Suprapubic skin (tissue), 4 donors: ENCODE data around the gene TBXAS1. TPM values are rescaled to one million over a fixed set of nuclear protein-coding genes. Genes with fewer than 3 reads are reported as not detected.
"Not testable (repeated sequence)": the region's sequence is repeated elsewhere in the genome, so short reads cannot be mapped to it uniquely, and the experiment has no call there.

Source experiments
- DNase-seq, 2 donors: peaks; one replicate each; pipeline ENCODE4 v3.0.0-alpha.2; 2019; ENCODE audit warnings: low spot score in 2 of 2
- H3K27ac ChIP-seq: fragments of 200-600 bp; sonication (generic); one replicate; pipeline ENCODE4 v1.5.1; 2019
- H3K27me3 ChIP-seq: fragments of 200-600 bp; sonication (generic); one replicate; pipeline ENCODE4 v1.5.1; 2019
- H3K36me3 ChIP-seq: fragments of 200-600 bp; sonication (generic); one replicate; pipeline ENCODE4 v1.5.1; 2019
- H3K4me1 ChIP-seq: fragments of 200-600 bp; sonication (generic); one replicate; pipeline ENCODE4 v1.5.1; 2019
- H3K4me3 ChIP-seq: fragments of 200-600 bp; sonication (generic); one replicate; pipeline ENCODE4 v1.5.1; 2019; ENCODE audit warnings: mild to moderate bottlenecking
- H3K9me3 ChIP-seq: fragments of 200-600 bp; sonication (generic); one replicate; pipeline ENCODE4 v1.5.1; 2019
- EP300 ChIP-seq: sonication (generic); formaldehyde crosslinking; IDR thresholded peaks from one replicate; pipeline ENCODE4 v1.6.1; 2017; ENCODE audit warnings: antibody characterized with exemption
- POLR2A ChIP-seq, 2 donors: fragments of 450-650 bp; IDR thresholded peaks; one replicate each; pipeline ENCODE4 v1.6.1; 2017; ENCODE audit warnings: antibody characterized with exemption in 2 of 2, mild to moderate bottlenecking in 2 of 2, moderate library complexity in 2 of 2
- POLR2AphosphoS5 ChIP-seq, 3 donors: sonication (generic); formaldehyde crosslinking; IDR thresholded peaks; one replicate each; pipeline ENCODE4 v1.6.1; 2017; ENCODE audit warnings: antibody characterized with exemption in 3 of 3
- WGBS: methylation state at CpG from one replicate; pipeline ENCODE4 v1.1.5; 2018; 5-methylcytosine and 5-hydroxymethylcytosine counted together
- total RNA-seq, 4 donors: library from RNA; depleted of rRNA; stranded (reverse); fragments of >200 nt; gene quantifications; one replicate each; pipeline ENCODE4 v1.1.0, GENCODE V29; 2016
- TF ChIP-seq, protein P1 (sequence below), 2 donors: fragments of 200-600 bp in 1 of 2; fragments of 450-650 bp in 1 of 2; sonication (generic) in 1 of 2; IDR thresholded peaks; one replicate each; pipeline ENCODE4 v1.5.1; 2016 to 2019; ENCODE audit warnings: antibody characterized with exemption in 2 of 2, mild to moderate bottlenecking in 1 of 2, moderate library complexity in 1 of 2

The TBXAS1 gene
- total RNA-seq, 4 donors from 2014 or later: 1.4 to 2.4 (median 2.1) TPM

DNA sequence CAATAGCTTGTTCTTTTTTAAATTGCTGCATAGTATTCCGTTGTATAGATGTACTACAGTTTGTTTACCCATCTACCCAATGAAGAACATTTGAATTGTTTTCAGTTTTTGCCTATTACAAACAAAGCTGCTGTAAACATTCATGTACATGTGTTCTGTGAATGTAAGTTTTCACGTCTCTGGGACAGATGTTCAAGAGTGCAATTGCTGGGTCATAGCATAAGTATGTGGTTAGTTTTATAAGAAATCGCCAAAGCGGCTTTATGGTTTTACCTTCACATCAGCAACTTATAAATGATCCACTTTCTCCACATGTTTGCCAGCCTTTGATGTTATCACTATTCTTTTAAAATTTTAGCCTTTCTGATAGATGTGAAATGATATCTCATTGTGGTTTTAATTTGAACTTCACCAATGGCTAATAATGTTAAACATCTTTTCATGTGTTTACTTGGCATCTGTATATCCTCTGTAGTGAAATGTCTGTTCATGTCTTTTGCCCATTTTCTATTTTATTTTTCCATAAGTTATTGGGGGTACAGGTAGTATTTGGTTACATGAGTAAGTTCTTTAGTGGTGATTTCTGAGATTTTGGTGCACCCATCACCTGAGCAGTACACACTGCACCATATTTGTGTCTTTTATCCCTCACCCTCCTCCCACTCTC lies 73.5 kb downstream of the TBXAS1 start:
- Histone ChIP-seq H3K36me3 (no peaks in the 10 kb centered on the region), H3K4me3 (no peak overlapping the region), H3K9me3 (peaks cover 6% of the 10 kb centered on the region), H3K27ac (no peak overlapping the region), H3K27me3 (no peaks in the 10 kb centered on the region), H3K4me1 (no peaks in the 10 kb centered on the region)
- 85% methylated on average over 4 of the region's 4 CpGs for WGBS
- TF ChIP-seq POLR2A (IDR thresholded peaks at IDR 0.05): no peak
- TF ChIP-seq EP300: no peak
- TF ChIP-seq, protein P1, sequence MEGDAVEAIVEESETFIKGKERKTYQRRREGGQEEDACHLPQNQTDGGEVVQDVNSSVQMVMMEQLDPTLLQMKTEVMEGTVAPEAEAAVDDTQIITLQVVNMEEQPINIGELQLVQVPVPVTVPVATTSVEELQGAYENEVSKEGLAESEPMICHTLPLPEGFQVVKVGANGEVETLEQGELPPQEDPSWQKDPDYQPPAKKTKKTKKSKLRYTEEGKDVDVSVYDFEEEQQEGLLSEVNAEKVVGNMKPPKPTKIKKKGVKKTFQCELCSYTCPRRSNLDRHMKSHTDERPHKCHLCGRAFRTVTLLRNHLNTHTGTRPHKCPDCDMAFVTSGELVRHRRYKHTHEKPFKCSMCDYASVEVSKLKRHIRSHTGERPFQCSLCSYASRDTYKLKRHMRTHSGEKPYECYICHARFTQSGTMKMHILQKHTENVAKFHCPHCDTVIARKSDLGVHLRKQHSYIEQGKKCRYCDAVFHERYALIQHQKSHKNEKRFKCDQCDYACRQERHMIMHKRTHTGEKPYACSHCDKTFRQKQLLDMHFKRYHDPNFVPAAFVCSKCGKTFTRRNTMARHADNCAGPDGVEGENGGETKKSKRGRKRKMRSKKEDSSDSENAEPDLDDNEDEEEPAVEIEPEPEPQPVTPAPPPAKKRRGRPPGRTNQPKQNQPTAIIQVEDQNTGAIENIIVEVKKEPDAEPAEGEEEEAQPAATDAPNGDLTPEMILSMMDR (IDR thresholded peaks at IDR 0.05): no peak
- no peak for TF ChIP-seq POLR2AphosphoS5 (IDR thresholded peaks at IDR 0.05)
- no peak for DNase-seq

DNA sequence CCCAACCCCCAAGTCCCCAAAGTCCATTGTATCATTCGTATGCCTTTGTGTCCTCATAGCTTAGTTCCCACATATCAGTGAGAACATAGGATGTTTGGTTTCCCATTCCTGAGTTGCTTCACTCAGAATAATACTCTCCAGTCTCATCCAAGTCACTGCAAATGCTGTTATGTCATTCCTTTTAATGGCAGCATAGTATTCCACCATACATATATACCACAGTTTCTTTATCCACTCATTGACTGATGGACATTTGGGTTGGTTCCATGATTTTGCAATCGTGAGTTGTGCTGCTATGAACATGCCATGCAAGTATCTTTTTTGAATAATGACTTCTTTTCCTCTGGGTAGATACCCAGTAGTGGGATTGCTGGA lies 74.0 kb downstream of the TBXAS1 start:
- H3K4me1 ChIP-seq, H3K4me3 ChIP-seq, H3K9me3 ChIP-seq, H3K36me3 ChIP-seq, H3K27me3 ChIP-seq, DNase-seq, H3K27ac ChIP-seq: not testable (repeated sequence)
- WGBS: 78% methylated on average over 2 of the region's 2 CpGs

DNA sequence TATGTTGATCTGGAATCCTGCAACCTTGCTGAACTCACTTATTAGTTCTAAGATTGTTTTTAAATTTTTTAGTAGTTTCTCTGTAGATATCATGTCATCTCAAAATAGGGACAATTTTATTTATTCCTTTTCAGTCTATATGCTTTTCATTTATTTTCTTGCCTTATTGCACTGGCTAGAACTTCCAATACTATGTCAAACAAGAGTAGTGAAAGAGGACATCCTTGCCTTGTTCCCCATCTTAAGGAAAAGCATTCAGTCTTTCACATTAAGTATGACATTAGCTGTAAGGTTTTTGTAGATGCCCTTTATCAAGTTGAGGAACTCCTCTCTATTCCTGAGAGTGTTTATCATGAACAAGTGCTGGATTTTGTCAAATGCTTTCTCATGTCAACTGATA lies 77.8 kb downstream of the TBXAS1 start:
- H3K4me1 ChIP-seq: no peaks in the 10 kb centered on the region
- H3K9me3 ChIP-seq: peaks cover 6% of the 10 kb centered on the region
- no peak overlapping the region for H3K27ac ChIP-seq
- no peak for DNase-seq
- H3K36me3 ChIP-seq: no peaks in the 10 kb centered on the region
- no peaks in the 10 kb centered on the region for H3K27me3 ChIP-seq
- TF ChIP-seq POLR2AphosphoS5 (IDR thresholded peaks at IDR 0.05) (no peak), EP300 (no peak), POLR2A (IDR thresholded peaks at IDR 0.05) (no peak)
- TF ChIP-seq, protein P1 (IDR thresholded peaks at IDR 0.05): no peak
- no peak overlapping the region for H3K4me3 ChIP-seq

DNA sequence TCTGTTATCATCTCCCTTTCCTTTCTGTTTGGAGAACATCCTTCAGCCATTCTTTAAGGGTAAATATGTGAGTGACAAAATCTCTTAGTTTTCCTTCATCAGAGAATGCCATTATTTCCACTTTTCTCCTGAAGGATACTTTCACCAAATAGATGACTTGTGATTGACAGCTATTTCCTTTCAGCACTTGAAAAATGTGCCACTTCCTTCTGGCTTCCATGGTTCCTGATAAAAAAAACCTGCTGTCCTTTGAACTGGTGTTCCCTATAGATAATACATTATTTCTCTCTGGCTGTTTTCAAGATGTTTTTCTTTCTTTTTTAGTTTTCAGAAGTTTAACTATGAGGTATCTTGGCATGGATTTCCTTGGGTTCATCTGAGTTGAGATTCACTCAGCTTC lies 79.7 kb downstream of the TBXAS1 start:
- H3K9me3 ChIP-seq: peaks cover 3% of the 10 kb centered on the region
- H3K4me1 ChIP-seq: peaks cover 4% of the 10 kb centered on the region
- TF ChIP-seq POLR2A (IDR thresholded peaks at IDR 0.05): no peak
- TF ChIP-seq, protein P1 (IDR thresholded peaks at IDR 0.05): no peak
- TF ChIP-seq POLR2AphosphoS5 (IDR thresholded peaks at IDR 0.05): no peak
- TF ChIP-seq EP300: no peak
- H3K27me3 ChIP-seq: no peaks in the 10 kb centered on the region
- H3K36me3 ChIP-seq: no peaks in the 10 kb centered on the region
- H3K27ac ChIP-seq: no peak overlapping the region
- DNase-seq: no peak
- H3K4me3 ChIP-seq: no peak overlapping the region

DNA sequence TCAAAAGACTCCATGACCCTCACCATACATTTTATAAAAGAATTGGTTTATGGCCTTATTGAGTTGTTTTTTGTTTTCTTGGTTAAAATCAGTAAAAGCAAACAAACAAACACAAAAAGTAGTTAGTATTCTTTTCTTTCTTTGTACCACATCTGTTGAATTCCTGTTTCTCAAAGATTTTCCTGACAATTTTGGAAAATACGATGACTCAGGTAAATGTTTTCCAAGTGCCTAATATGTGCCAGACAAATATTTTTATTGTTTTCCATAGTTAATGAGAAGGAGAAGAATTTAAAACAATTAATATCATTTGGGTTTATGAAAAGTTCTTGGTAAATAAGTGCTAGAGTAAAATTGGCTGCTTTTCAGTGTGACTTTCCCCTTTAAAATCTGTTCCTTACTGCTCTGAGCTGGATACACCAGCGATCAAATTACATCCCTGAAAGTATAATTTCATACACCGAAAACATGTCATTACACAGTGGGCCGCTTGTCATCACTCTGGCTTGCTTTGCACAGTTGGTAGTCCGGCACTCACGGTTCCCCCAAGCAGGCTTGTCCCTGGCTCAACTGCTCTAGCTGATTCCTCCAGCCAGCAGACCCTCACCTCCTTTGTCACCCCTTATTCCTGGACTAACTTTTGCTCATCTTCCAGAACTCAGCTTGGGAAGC lies 80.5 kb downstream of the TBXAS1 start:
- DNase-seq: no peak
- H3K36me3 ChIP-seq: no peaks in the 10 kb centered on the region
- H3K9me3 ChIP-seq: peaks cover 3% of the 10 kb centered on the region
- H3K4me3 ChIP-seq: no peak overlapping the region
- peaks cover 4% of the 10 kb centered on the region for H3K4me1 ChIP-seq
- TF ChIP-seq EP300 (no peak), POLR2AphosphoS5 (IDR thresholded peaks at IDR 0.05) (no peak)
- TF ChIP-seq, protein P1 (IDR thresholded peaks at IDR 0.05): no peak
- 46% methylated on average over 6 of the region's 6 CpGs for WGBS
- H3K27me3 ChIP-seq: no peaks in the 10 kb centered on the region
- H3K27ac ChIP-seq: no peak overlapping the region
